Lung (tissue), 12 donors: ENCODE measurements around the gene POU2F2. TPM values are rescaled to one million over a fixed set of nuclear protein-coding genes. Genes with fewer than 3 reads are reported as not detected.

Experiments used
- ATAC-seq: fragments of 200-7000 bp; cut with Tn5 transposase; one replicate; pipeline ENCODE4 v1.9.1; 2020; ENCODE audit warnings: moderate number of reproducible peaks; ENCODE audit not compliant: insufficient read depth, low FRiP score
- DNase-seq, 3 donors: peaks; one replicate each; pipeline ENCODE4 v3.0.0-alpha.2; 2013 to 2017
- H3K27ac ChIP-seq, 2 donors: one replicate each; pipeline ENCODE4 v1.5.1; 2013; ENCODE audit warnings: mild to moderate bottlenecking in 2 of 2, moderate library complexity in 2 of 2, control low read depth in 1 of 2, inconsistent platforms in 1 of 2, low read depth in 1 of 2, low read length in 1 of 2
- H3K27me3 ChIP-seq, 3 donors: one replicate each; pipeline ENCODE4 v1.5.1; 2013; ENCODE audit warnings: low read length in 2 of 3; ENCODE audit not compliant: control insufficient read depth in 3 of 3, insufficient read depth in 3 of 3
- H3K36me3 ChIP-seq, 4 donors: one replicate each; pipeline ENCODE4 v1.5.1; 2013; ENCODE audit warnings: low read length in 4 of 4, mild to moderate bottlenecking in 1 of 4, moderate library complexity in 1 of 4; ENCODE audit not compliant: control insufficient read depth in 4 of 4, insufficient read depth in 4 of 4
- H3K4me1 ChIP-seq, 5 donors: one replicate each; pipeline ENCODE4 v1.5.1; 2013; ENCODE audit warnings: low read length in 5 of 5, mild to moderate bottlenecking in 2 of 5, moderate library complexity in 1 of 5; ENCODE audit not compliant: control insufficient read depth in 5 of 5, insufficient read depth in 5 of 5
- H3K4me3 ChIP-seq: one replicate; pipeline ENCODE4 v1.5.1; 2013; ENCODE audit warnings: mild to moderate bottlenecking, control low read depth, moderate library complexity
- H3K9ac ChIP-seq, 2 donors: one replicate each; pipeline ENCODE4 v1.5.1; 2013; ENCODE audit warnings: low read length in 2 of 2, control low read depth in 1 of 2; ENCODE audit not compliant: insufficient read depth in 1 of 2
- H3K9me3 ChIP-seq, 4 donors: one replicate each; pipeline ENCODE4 v1.5.1; 2013; ENCODE audit warnings: low read length in 3 of 4, mild to moderate bottlenecking in 1 of 4, moderate library complexity in 1 of 4; ENCODE audit not compliant: control insufficient read depth in 4 of 4, insufficient read depth in 3 of 4
- CTCF ChIP-seq: IDR thresholded peaks from 2 replicates; pipeline ENCODE4 v1.5.1; 2012; ENCODE audit warnings: mild to moderate bottlenecking; ENCODE audit errors: control extremely low read depth, extremely low read depth
- WGBS, 2 donors: extraction: QIAGEN DNeasy Blood & Tissue Kit; methylation state at CpG; one replicate each; pipeline ENCODE4 v1.1.7; 2013; 5-methylcytosine and 5-hydroxymethylcytosine counted together
- polyA plus RNA-seq, 2 donors: library from polyadenylated mRNA; stranded (reverse); fragments of 200-250 nt; gene quantifications; one replicate each; pipeline ENCODE4 v1.2.1, GENCODE V29; 2013
- total RNA-seq, 2 donors: library from RNA; depleted of rRNA in 1 of 2; stranded (reverse); fragments of >200 nt in 1 of 2; gene quantifications; one replicate each; pipeline ENCODE4 v1.2.1, GENCODE V29; 2014 to 2021
- donor health status: control.
- donor health status: control.
- donor health status: Bipolar disorder and iron deficiency.
- donor health status: healthy.
- donor health status: DM: yes; HTN: yes; CAD: no.

POU2F2 gene
- total and polyA plus RNA-seq, 4 donors: 1.9 to 11.9 (median 5.4) TPM

- no peak for TF ChIP-seq CTCF
- peaks cover 0 to 11% (median 0%) of the 10 kb centered on the region in 3 donors for H3K27me3 ChIP-seq
- H3K27ac ChIP-seq: no peak overlapping the region
- DNase-seq (no peak), ATAC-seq (no peak)
- 87 to 89% methylated on average over 3 of the region's 3 CpGs for WGBS, 2 donors
- no peak overlapping the region for H3K9ac ChIP-seq
- no peaks in the 10 kb centered on the region for H3K36me3 ChIP-seq
- no peak overlapping the region for H3K4me3 ChIP-seq
- no peaks in the 10 kb centered on the region for H3K4me1 ChIP-seq
- no peaks in the 10 kb centered on the region for H3K9me3 ChIP-seq
These were observed 22.4 kb downstream of the POU2F2 start for GRCh38 chr19:42109896-42110295.

GRCh38 chr19:42108527-42109389, 23.5 kb downstream of the POU2F2 start:
- WGBS, 2 donors: 29 to 37% methylated on average over 16 of the region's 16 CpGs
- peak; percentile 99 for TF ChIP-seq CTCF
- no peak overlapping the region for H3K4me3 ChIP-seq
- H3K9ac ChIP-seq: no peak overlapping the region
- H3K27me3 ChIP-seq: peaks cover 0 to 16% (median 0%) of the 10 kb centered on the region in 3 donors
- H3K27ac ChIP-seq: no peak overlapping the region
- ATAC-seq (peak; percentile 75), DNase-seq (peak; percentile 65 to 76 (median 76))
- no peaks in the 10 kb centered on the region for H3K9me3 ChIP-seq
- no peaks in the 10 kb centered on the region for H3K4me1 ChIP-seq
- H3K36me3 ChIP-seq: no peaks in the 10 kb centered on the region

- no peak for TF ChIP-seq CTCF
- ATAC-seq (no peak), DNase-seq (no peak)
- peaks cover 0 to 16% (median 0%) of the 10 kb centered on the region in 3 donors for H3K27me3 ChIP-seq
- H3K27ac ChIP-seq: no peak overlapping the region
- no peaks in the 10 kb centered on the region for H3K36me3 ChIP-seq
- no peak overlapping the region for H3K4me3 ChIP-seq
- H3K4me1 ChIP-seq: no peaks in the 10 kb centered on the region
- H3K9ac ChIP-seq: no peak overlapping the region
- peaks cover 0 to 2% (median 0%) of the 10 kb centered on the region in 4 donors for H3K9me3 ChIP-seq
- 68 to 78% methylated on average over 2 of the region's 2 CpGs for WGBS, 2 donors
These were observed 26.9 kb downstream of the POU2F2 start for GRCh38 chr19:42105368-42105767.
